ENCODE data around the gene TLL2.

Gene TLL2

GRCh38 chr10:96406091-96406490 is 107.6 kb downstream of the TLL2 start:
- CTCF ChIA-PET = interaction anchor here (1.8 kb wide), 1 partner anchor 41 kb away, joined by 5 read pairs; no protein-coding TSS in a partner anchor
- DNase-seq (ENCODE audit: low spot score) = no peak
- POLR2A ChIA-PET (ENCODE audit: low non-redundant PET) = no interaction called here
- no peak overlapping the region for H3K27ac ChIP-seq
- no peak for TF ChIP-seq CTCF (conservative IDR thresholded peaks at IDR 0.05; ENCODE audit: low read depth)

GRCh38 chr10:96402417-96403305 is 111.1 kb downstream of the TLL2 start:
- no peak for TF ChIP-seq CTCF (conservative IDR thresholded peaks at IDR 0.05; ENCODE audit: low read depth)
- DNase-seq (ENCODE audit: low spot score) = no peak
- ChIA-PET CTCF (interaction anchor here (0.6 kb wide), 1 partner anchor 280 kb away, joined by 4 read pairs; no protein-coding TSS in a partner anchor), POLR2A (ENCODE audit: low non-redundant PET) (no interaction called here)
- no peak overlapping the region for H3K27ac ChIP-seq

GRCh38 chr10:96401036-96401435 is 112.7 kb downstream of the TLL2 start:
- TF ChIP-seq CTCF (conservative IDR thresholded peaks at IDR 0.05; ENCODE audit: low read depth) = no peak
- no peak for DNase-seq (ENCODE audit: low spot score)
- ChIA-PET POLR2A (ENCODE audit: low non-redundant PET) (no interaction called here), CTCF (no interaction called here)
- H3K27ac ChIP-seq = no peak overlapping the region

- TF ChIP-seq CTCF (conservative IDR thresholded peaks at IDR 0.05; ENCODE audit: low read depth) = no peak
- no peak for DNase-seq (ENCODE audit: low spot score)
- no peak overlapping the region for H3K27ac ChIP-seq
- CTCF ChIA-PET = no interaction called here
- POLR2A ChIA-PET (ENCODE audit: low non-redundant PET) = no interaction called here
These were observed 113.3 kb downstream of the TLL2 start for GRCh38 chr10:96400465-96400864.

GRCh38 chr10:96397902-96398301 is 115.8 kb downstream of the TLL2 start:
- no peak for TF ChIP-seq CTCF (conservative IDR thresholded peaks at IDR 0.05; ENCODE audit: low read depth)
- CTCF ChIA-PET = interaction anchor here (0.6 to 1.3 kb wide), 4 partner anchors 115 to 813 kb away, joined by 3 to 4 read pairs (median 3); no protein-coding TSS in a partner anchor
- H3K27ac ChIP-seq = no peak overlapping the region
- POLR2A ChIA-PET (ENCODE audit: low non-redundant PET) = no interaction called here
- DNase-seq (ENCODE audit: low spot score) = no peak

- TF ChIP-seq CTCF (conservative IDR thresholded peaks at IDR 0.05; ENCODE audit: low read depth) = peak; percentile 90
- peak; percentile 91 for DNase-seq (ENCODE audit: low spot score)
- CTCF ChIA-PET = interaction anchor here (0.5 to 2.8 kb wide), 25 partner anchors 11 to 676 kb away, joined by 3 to 11 read pairs (median 4); partner anchors contain the start of gene TLL2
- POLR2A ChIA-PET (ENCODE audit: low non-redundant PET) = no interaction called here
- no peak overlapping the region for H3K27ac ChIP-seq
These were observed 117.5 kb downstream of the TLL2 start for GRCh38 chr10:96395931-96396877.
